ENCODE results near the gene ANKRD18A.
"Not testable (repeated sequence)": the region's sequence is repeated elsewhere in the genome, so short reads cannot be mapped to it uniquely, and the experiment has no call there.

Gene ANKRD18A

GRCh38 chr9:38622951-38623350, 2.6 kb upstream of the ANKRD18A start:
- DNase-seq: no peak

- peak; percentile 2 for DNase-seq
Observed at GRCh38 chr9:38622288-38622674, 1.9 kb upstream of the ANKRD18A start.

GRCh38 chr9:38621434-38622287, 1.3 kb upstream of the ANKRD18A start:
- DNase-seq: peak; percentile 34

GRCh38 chr9:38619556-38620447, 594 bp downstream of the ANKRD18A start:
- DNase-seq: peak; percentile 6

GRCh38 chr9:38598029-38598745, 22.2 kb downstream of the ANKRD18A start:
- DNase-seq: not testable (repeated sequence)

GRCh38 chr9:38595117-38595516, 25.3 kb downstream of the ANKRD18A start:
- not testable (repeated sequence) for DNase-seq

- not testable (repeated sequence) for DNase-seq
Observed at GRCh38 chr9:38591346-38592063, 28.9 kb downstream of the ANKRD18A start.

- DNase-seq: not testable (repeated sequence)
Observed at GRCh38 chr9:38583765-38584164, 36.6 kb downstream of the ANKRD18A start.

- not testable (repeated sequence) for DNase-seq
Observed at GRCh38 chr9:38580112-38580511, 40.3 kb downstream of the ANKRD18A start.

GRCh38 chr9:38576181-38576580, 44.2 kb downstream of the ANKRD18A start:
- DNase-seq: not testable (repeated sequence)

GRCh38 chr9:38566048-38566447, 54.3 kb downstream of the ANKRD18A start:
- DNase-seq: not testable (repeated sequence)

- not testable (repeated sequence) for DNase-seq
Observed at GRCh38 chr9:38565178-38565577, 55.2 kb downstream of the ANKRD18A start.

GRCh38 chr9:38563911-38564310, 56.5 kb downstream of the ANKRD18A start:
- DNase-seq: not testable (repeated sequence)

- not testable (repeated sequence) for DNase-seq
Observed at GRCh38 chr9:38561134-38561533, 59.3 kb downstream of the ANKRD18A start.

GRCh38 chr9:38559172-38559571, 61.2 kb downstream of the ANKRD18A start:
- DNase-seq: not testable (repeated sequence)

GRCh38 chr9:38557746-38558145, 62.6 kb downstream of the ANKRD18A start:
- not testable (repeated sequence) for DNase-seq

- not testable (repeated sequence) for DNase-seq
Observed at GRCh38 chr9:38554966-38555365, 65.4 kb downstream of the ANKRD18A start.

GRCh38 chr9:38553019-38553418, 67.4 kb downstream of the ANKRD18A start:
- not testable (repeated sequence) for DNase-seq

GRCh38 chr9:38546497-38547163, 73.8 kb downstream of the ANKRD18A start:
- peak; percentile 3 for DNase-seq

- not testable (repeated sequence) for DNase-seq
Observed at GRCh38 chr9:38540535-38540934, 79.9 kb downstream of the ANKRD18A start.

GRCh38 chr9:38529317-38529716, 91.1 kb downstream of the ANKRD18A start:
- DNase-seq: no peak

Data from T-helper 9 cell (primary cell).